Stimulated activated CD4-positive, alpha-beta T cell treated with anti-CD3 and anti-CD28 coated beads, TNF-alpha, amount 100 ng/mL, for 4 hours (primary cell): ENCODE data around the gene WDR27.
"Not testable (repeated sequence)": the region's sequence is repeated elsewhere in the genome, so short reads cannot be mapped to it uniquely, and the experiment has no call there.

ENCODE experiments used
- DNase-seq, 3 experiments: peaks; one replicate each; pipeline ENCODE4 v3.0.0-alpha.2; 2020; ENCODE audit warnings: low read depth in 3 of 3

WDR27 gene

DNA sequence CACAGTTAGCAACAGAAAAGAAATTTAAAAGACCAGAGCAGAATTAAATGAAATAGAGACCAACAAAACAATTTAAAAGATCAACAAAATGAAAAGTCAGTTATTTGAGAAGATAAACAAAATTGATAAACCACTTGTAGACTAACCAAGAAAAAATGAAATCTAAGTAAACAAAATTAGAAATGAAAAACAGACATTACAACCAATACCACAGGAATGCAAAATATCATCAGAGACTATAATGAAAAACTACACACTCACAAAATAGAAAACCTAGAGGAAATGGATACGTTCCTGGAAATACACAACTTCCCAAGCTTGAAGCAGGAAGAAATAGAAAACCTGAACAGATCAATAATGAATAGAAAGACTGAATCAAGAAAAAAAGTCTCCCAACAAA lies 97.8 kb downstream of the WDR27 start:
- DNase-seq, result no peak

DNA sequence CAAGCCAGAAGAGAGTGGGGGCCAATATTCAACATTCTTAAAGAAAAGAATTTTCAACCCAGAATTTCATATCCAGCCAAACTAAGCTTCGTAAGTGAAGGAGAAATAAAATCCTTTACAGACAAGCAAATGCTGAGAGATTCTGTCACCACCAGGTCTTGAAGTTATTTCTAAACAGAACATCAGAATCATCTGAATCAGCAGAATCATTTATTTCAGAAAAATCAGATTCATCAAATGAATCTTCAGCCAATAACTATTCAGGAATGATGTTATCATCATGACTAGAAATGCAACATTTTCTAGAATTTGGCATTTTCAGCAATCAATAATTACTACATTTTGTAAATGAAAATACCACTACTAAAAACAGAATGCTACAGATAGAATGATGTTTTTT lies 100.7 kb downstream of the WDR27 start:
- not testable (repeated sequence) for DNase-seq

DNA sequence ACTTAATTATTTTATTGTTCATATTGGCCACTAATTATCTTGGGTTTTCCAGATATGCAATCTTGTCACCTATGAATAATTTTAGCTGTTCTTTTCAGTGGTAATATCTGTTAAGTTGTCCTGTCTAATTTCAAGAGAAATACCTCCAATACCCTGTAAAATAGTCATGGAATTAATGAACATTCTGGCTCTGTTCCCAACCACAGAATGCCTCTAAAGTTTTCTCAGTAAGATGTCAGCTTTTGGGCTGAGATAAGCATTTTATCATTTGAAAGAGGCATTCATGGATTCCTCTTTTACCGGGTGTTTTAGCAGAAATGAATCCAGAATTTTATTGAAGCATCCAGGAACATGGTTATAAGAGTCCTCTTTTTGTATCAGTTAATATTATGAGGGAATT lies 109.3 kb downstream of the WDR27 start:
- DNase-seq, result no peak

DNA sequence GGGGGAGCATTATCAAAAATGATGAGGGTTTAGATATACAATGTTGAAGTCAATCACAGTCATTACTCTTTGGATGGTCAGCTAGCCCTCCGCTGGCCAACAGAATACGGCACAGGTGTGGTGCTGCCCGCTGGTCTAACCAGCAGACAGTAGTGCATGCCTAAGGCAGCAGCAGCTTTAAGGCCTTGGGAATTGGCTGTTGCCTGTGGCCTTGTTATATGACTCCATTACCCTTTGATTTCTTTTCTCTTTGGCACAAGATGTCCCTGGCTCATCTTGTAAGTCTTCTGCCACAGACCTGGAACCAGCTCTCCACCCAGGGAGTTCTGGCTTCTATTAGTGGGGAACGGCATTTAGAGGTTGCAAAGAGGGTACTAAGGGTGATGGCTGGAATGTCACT lies 110.2 kb downstream of the WDR27 start:
- no peak for DNase-seq

DNA sequence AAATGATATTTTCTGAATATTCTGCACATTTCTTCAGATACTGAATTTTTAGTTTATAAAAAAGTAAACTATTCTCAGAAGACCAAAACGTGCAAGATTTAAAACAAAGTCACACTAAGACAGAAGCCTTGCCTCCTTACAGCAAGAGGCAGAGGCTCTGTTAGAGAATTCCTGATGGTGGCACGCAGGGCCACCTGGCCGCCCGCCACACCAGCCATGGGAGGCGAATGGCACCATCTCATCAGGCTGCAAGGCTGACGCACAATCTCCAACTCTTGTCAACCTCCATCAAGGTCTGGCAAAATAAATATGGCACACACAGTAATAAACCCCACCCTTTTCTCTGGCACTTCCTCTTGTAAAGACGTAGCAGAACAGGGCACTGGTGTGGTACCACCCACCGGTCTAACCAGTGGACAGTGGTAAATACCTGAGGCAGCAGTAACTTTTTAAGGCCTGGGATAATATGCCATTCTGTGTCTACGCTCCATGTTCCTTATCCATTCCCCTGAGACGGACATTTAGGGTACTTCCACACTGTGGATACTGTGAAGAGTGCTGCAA lies 111.4 kb downstream of the WDR27 start:
- no peak for DNase-seq

DNA sequence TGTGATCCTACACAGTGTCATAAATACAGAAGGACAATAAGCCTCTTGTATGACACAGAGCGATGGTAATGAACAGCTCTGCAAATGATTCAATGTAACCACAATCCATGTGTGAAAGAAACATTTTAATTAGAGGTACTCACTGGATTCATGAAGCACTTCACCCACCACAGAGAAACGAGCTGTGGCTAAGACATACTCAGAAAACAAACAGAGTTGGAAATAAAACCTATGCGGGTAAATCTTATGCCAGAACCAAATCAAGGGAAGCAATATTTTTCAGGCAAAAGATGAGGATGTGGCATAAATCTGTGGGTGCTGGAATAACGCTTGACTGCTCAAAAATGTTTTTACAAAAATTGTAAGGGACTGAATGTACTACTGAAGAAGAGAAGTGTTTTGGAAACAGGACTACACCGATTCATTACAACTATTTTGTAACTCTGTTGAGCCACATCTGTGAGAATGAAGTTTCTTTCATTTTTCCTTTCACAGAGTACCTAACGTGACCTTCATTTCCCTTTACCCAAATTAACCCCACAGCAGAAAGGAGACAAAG lies 112.1 kb downstream of the WDR27 start:
- no peak for DNase-seq

DNA sequence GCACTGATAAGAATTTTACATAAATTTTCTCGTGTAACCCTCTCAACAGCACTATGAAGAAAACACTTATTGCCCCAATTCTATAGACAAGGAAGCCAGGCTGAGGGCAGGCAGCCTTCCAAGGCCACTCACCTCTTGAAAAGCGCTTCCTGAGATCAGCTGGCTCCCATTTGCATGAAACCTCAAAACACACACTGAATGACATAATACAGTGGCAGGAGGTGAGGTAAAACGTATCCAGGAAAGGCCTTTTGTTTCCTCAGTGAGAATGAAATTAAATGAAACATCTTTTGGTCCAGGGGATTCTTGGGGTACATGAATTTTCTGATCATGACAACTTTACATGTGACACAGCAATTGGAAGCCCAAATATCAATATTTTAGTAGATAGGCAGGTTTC lies 112.5 kb downstream of the WDR27 start:
- DNase-seq, result no peak

DNA sequence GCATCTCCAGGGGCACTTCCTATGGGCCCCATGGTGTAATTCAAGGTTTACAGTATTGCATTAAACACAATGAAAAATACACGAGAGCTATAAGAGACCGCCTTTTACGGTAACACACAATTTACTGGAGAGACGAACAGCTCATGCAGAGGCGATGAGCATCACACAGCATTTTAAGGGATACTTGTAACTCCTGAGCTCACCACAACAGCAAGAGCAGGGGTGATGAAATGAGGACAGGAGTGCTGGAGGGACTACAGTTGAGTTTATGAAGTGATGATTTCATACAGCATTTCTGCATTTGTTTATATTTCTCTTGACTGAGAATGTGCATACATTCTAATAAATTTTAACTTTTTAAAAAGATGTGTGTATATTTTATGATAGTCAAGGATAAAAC lies 113.9 kb downstream of the WDR27 start:
- DNase-seq, result no peak

DNA sequence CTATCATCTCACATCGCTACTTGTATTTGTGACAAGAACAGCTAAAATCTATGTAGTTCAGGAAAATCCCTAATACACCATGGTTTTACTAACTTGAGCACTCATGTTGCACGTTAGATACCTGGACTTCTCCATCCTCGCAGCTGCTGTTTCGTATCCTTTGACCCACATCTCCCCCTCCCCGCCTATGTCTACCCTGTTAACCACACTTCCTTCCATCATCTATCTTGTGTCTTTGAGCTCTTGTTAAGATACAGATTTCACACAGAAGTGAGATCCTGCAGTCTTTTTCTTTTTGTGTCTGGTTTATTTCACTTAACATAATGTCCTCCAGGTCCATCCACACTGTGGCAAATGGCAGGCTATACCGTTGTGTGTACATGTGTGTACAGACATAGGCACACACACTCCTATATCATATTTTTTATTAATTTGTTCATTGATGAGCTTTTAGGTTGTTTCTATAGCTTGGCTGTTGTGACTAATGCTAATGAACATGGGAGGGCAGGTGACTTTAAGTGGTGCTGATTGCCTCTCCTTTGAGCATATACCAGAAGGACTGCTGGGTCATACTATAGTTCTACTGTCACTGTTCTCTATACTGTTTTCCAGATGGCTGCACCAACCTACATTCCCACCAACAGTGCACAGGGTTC lies 117.8 kb downstream of the WDR27 start:
- DNase-seq, result no peak

DNA sequence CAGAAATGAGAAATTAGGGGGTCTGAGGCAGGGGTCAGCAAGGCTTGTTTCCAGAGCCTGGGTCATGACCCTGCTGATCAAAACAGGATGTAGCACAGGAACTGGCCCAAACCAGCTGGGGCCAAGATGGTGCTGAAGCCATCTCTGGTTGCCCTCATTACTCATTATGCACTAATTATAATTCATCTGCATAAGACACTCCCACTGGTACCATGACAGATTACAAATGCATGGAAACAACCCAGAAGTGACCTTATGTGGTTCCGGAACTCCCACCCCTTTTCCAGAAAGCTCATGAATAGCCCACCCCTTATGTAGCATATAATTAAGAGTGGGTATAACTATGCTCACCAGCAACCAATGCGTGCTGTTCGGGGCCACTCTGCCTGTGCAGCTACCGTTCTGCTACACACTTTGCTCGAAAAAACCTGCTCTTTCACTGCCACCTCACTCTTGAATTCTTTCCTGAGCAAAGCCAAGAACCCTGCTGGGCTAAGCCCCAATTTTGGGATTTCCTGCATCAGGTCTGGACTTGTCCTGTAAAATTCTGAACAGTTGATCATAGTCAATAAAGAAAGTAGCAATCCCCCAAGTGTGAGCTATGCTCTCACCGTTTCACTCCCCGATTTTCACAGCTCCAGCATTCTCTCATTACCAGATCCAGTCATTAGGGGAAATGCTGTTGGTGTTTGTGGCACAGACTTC lies 122.3 kb downstream of the WDR27 start:
- DNase-seq, result no peak

DNA sequence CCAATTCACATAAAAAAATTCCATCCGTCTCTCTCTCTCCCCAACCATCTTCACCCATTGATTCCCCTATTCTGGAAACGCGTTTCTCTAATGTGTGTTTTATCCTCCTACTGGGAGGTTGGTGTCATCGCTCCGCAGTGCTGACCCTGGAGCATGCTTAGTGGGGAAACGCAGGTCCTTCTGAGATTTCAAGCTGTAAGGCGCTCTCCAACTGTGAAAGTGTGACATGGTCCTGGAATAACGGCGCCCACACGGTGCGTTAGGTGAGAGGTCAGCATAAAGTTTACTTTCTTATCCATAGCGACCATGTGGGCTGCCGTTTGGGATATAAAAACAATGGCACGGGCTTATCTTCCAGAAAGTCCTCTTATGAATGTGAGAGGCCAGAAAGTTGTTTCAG lies 123.9 kb downstream of the WDR27 start:
- DNase-seq, result no peak

DNA sequence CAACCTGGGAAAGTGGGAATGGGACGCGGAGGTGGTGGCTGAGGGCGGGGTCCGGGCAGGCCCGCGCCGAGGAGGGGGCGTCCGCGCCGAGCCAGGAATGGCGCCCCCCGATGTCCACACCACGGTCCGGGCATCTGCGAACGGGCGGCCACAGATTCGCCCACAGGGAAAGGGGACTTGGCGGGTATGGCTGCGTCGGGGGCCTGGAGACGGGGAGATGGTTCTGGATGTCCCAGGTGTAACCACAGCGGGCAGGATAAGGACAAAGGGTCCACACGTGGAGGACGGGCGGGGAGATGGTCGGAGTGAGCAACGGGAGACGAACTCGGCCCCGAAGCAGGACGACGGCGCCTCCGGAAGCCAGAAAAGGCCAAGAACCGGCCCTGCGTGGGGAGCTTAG lies 124.6 kb downstream of the WDR27 start:
- DNase-seq, result no peak

DNA sequence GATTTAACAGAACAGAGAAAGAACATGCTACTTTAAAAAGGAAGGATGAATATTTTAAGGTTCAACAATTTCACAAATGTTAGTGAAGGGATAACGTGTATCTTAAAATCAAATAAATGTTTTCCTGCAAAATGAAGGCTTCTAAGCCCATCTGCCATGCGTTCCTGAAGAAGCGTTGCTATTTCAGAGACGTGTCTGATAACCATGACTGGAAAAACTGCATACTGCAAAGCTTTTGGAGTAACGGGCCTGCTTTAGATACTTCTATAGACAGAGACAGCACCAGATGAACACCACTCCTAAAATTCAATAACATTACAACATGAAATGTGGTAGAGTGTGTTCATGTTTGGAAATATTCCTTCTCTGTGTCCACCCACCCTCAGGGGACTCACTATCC lies 126.0 kb downstream of the WDR27 start:
- no peak for DNase-seq

DNA sequence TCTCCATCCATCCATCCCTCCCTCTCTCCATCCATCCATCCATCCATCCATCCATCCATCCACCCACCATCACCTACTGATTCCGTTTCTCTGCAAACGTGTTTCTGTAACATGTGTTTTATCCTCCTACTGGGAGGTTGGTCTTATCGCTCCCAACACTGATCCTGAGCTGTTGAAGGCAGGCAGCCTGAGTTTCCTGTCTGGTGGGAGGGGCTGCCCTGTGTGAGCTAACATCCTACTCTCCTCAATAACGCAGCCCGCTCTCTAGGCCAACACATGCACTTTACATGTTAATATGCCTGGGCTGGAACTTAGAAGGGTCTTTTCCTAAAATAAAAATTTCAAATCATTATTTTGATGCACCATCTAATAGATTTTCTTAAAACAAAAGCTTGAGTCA lies 126.5 kb downstream of the WDR27 start:
- DNase-seq, result no peak

DNA sequence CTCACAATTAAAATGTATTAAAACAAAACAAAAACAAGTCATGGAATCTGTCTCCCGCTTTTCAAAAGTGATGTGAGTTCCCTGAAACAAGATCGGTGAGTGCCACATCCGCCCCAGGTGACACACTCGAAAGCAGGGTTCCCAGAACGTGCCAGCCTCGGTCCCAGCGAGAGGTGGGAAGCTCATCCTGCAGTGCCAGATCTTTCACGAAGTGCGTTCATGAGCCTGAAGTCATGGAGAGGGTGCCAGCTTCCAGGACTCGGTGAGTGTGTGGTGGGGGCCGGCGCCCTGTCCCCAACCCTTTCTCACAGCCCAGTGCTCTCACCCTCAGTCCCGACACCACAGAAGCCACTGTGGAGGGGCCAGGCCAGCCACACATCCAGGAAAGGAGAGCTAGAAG lies 127.4 kb downstream of the WDR27 start:
- DNase-seq, result no peak

DNA sequence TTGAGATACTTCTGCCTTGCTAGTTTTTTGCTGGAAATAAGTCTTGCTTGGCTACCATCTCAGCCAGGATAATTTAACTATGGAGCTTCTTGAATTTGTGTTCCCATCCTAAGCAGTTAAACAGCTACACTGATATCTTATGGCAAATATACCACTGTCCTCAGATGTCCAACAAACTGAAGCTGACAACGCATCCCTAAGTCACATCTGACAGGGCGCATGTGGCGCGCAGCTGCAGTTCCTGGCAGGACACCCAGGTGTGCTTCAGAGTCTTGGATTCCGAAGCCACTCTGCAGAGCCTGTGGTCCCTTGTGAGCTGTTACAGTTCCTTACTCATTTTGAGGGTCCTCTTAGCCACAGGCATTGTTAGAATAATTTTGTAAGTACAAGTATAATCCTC lies 127.9 kb downstream of the WDR27 start:
- DNase-seq, result no peak

DNA sequence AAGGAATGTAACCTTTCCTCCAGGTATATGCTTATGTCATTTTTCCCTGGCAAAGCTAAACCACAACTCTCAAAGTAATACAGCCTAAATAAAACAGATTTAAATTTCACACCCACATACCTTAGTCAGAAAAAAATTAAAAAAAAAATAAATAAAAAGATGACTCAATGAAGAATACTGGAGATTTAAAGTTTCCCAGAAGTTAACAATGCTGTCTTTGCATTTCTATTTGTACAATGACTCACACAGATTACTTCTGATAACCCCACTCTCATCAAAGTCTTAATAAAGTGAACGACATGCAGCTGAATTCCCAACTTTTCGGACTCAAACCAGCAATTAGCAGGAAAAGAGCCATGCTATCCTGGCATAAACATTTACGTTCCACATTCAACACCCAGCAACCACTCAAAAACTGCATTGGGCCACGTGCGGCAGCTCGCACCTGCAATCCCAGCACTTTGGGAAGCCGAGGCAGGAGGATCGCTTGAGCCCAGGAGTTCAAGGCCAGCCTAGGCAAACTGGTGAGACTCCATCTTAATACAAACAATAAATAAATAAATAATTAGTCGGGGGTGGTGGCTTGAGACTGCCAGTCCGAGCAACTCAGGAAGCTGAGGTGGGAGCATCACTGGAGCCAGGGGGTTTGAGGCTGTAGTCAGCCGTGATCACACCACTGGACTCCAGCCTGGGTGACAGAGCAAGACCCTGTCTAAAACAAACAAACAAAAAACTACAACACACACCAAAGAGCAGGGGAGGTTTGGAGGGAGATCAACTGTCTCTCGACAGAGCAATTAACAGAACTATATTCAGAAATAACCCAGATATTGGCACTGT lies 130.5 kb downstream of the WDR27 start:
- DNase-seq, result no peak

DNA sequence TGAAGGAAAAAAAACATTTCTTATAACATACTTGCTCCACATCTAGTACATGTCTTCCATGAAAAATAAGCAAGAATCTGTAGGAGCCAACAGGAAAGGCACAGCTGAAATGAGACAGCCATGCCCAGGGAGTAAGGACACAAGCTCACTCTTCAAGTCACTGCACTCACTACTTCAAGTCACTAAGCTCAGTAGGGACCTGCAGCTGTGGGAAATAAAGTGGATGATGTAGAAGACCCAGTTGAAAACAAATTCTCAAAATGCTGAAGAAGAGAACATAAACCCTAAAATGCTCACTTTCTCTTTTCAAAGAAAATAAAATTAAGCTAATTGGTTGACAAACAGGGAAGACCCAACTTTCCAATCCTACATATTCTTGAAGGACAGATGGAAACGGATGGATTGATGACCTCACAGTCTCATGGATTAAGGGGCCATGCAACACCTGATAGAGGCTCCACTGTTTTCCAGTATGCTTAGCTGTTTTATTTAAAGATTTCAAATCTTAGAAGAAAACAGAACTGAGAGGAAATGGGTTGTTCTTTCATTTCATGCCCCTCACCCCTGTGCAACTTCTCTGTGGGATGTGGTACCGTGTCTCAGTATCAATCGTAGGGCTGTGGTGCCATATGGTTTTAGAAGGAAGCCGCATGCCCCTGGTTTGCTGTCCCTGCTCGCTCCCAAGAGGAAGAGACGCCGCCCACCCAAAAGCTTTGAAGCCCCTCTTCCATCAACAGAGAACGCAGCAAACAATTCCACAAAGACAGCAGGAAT lies 133.3 kb downstream of the WDR27 start:
- no peak for DNase-seq

DNA sequence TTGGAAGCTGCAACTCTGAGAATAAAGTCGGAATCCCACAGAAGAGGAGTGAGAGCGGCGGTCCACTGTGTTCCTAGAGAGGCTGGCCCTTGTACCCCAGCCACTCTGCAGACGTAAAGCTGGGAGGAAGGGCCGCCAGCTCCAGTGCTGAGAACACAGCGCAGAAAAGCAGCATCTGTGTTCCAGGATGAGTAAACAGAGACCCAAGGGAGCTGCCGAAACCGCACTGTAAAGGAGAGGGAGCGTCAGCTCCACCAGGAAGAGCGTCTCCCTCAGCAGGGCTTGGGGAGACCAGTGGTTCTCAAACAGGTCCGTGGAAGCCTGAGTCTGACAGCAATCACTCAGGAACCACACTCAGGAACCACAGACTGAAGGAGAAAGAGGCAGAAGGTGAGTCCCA lies 134.0 kb downstream of the WDR27 start:
- no peak for DNase-seq

DNA sequence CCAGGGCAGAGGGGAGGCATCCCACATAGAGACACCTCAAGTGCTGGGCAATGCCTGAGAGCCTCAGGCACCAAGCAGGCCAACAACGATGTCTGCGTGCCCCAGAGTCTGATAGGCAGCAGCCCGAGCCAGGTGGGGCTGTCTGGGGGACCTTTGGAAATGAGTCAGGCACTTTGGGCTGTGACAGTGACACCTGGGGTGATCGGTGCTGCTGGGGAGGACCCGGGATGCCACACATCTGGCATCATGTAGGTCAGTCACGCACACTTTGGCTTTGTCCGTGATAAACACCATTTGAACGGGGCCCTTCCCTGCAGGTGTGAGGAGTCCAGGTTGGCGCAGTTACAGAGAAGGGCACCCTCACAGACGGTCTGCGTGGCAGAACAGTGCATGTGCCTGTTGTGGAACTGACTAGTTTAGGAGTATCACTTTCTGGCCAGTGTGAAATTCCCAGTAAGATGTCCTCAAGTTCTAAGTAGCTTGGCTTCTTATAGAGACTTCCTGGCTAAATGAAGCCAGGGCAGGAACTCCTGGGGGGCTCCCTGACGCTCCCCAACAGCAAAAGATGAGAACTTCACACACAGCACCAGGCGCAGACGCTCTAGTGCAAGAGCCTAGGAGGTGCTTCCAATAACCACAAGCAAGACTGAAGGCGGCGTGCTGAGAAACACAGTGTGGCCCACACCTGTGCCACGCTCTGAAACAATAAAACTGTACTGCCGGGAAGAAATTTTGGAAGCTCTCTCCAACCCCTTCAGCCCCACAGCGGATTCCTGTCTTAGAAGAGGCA lies 134.7 kb downstream of the WDR27 start:
- DNase-seq, result no peak

DNA sequence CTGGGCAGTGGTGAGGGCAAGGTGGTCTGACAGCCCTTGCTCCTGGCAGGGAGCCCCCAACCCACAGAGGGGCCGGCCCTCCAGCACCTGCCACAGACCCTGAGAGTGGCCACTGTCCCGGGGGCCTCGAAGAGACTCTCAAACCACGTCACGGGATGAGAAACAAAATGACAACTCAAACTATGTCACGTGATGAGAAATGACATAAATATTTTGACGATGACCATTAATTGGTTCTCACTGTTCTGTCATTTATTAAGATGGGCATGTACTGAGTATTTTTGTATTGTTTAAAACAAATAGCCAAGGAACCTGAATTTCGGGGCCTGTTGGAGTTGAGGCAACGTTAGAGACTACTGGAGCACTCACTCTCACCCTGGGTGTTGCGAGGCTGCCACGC lies 135.5 kb downstream of the WDR27 start:
- no peak for DNase-seq
